GM12872 (cell line): ENCODE results near the gene LIN7B.

Source experiments
- TF ChIP-seq, protein P1 (sequence below): IDR thresholded peaks from 3 replicates; pipeline ENCODE4 v1.5.1; 2011; ENCODE audit warnings: low read depth, mild to moderate bottlenecking, low read length, moderate library complexity; ENCODE audit not compliant: insufficient read depth

Gene LIN7B, protein sequence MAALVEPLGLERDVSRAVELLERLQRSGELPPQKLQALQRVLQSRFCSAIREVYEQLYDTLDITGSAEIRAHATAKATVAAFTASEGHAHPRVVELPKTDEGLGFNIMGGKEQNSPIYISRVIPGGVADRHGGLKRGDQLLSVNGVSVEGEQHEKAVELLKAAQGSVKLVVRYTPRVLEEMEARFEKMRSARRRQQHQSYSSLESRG

DNA sequence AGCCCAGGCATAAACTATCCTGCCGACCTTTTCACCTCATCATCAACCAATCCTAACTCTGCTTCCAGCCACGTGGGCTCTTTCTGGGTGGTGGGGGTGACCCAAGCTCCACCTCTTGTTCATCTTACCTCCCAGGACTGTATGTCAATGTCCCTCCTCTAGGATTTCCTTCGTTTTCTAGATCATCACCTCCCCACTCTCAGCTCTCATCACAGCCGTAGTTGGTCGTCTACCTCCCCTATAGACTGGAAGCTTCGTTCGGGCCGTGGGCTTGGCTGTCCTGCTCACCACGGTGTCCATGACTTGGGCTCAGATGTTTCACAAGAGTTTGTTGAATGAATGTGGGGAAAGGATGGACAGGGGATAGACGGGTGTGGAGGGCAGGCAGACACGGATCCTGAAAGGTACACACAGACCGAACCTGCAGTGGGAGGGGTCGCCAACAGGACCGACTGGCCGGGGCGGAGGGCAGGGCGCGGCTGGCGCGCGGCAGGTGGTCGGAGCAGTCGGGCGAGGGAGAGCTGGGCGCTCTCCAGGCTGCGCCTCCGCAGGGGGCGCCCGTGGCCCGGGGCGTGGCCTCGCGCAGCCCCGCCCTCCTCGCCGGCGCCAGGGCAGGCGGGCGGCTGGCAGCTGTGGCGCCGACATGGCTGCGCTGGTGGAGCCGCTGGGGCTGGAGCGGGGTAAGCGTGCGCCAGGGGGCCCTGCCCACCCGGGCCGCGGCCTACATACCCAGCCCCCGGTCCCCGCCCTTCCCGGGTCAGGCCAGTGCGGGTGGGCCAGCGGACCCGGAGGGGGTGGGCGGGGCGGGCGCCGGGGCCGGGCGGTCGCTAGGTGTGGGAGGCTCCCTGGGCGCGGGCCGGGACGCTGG, at the start of gene LIN7B:
TSS of gene LIN7B (plus strand) at position 609 of the 868 bp plus-strand sequence. CDS start at position 644, 35 bp downstream.
- TF ChIP-seq, protein P1, sequence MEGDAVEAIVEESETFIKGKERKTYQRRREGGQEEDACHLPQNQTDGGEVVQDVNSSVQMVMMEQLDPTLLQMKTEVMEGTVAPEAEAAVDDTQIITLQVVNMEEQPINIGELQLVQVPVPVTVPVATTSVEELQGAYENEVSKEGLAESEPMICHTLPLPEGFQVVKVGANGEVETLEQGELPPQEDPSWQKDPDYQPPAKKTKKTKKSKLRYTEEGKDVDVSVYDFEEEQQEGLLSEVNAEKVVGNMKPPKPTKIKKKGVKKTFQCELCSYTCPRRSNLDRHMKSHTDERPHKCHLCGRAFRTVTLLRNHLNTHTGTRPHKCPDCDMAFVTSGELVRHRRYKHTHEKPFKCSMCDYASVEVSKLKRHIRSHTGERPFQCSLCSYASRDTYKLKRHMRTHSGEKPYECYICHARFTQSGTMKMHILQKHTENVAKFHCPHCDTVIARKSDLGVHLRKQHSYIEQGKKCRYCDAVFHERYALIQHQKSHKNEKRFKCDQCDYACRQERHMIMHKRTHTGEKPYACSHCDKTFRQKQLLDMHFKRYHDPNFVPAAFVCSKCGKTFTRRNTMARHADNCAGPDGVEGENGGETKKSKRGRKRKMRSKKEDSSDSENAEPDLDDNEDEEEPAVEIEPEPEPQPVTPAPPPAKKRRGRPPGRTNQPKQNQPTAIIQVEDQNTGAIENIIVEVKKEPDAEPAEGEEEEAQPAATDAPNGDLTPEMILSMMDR: peak; percentile 63

DNA sequence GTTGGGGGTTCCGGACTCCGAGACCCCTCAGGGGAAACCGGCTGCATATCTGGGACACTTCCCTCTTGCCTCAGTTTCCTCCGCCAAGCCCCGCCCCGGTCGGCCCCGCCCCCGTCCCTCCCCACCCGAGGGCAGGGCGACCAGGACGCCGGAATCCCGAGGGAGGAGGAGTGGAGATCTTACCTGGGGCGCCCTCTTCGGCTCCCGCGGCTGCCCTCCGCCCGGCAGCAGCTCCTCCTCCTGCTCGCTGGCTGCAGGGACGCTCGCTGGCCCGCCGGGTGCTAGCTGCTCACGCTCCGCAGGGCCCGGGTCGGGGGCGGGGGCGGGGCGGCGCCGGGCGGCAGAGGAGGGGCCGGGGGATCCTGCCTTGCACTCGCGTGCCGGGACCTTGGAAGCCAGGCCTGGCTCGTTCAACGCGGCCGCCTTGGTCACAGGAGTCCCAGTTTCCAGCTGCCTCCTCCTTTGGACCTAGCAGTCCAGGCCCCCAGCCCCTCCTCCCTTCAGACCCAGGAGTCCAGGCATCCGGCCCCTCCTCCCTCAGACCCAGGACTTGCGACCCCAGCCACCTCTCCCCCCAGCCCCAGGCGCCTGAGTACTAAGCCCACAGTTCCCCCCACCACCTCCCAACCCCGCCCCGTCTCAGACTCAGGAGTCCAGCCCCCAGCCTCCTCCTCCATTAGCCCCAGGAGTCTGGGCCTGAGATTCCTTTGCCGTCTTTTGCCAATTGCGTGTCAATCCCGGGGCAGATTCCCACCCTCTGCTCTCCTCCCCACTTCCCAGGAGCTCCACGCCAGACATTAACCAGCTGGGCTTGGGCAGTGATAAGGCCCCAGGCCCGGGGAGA, 49.2 kb upstream of the LIN7B start, which contains the start of gene NTF4:
TSS of gene NTF4 (minus strand) at position 51 of the 844 bp plus-strand sequence. CDS start 2,821 bp downstream, outside the sequence.
- TF ChIP-seq, protein P1: no peak

DNA sequence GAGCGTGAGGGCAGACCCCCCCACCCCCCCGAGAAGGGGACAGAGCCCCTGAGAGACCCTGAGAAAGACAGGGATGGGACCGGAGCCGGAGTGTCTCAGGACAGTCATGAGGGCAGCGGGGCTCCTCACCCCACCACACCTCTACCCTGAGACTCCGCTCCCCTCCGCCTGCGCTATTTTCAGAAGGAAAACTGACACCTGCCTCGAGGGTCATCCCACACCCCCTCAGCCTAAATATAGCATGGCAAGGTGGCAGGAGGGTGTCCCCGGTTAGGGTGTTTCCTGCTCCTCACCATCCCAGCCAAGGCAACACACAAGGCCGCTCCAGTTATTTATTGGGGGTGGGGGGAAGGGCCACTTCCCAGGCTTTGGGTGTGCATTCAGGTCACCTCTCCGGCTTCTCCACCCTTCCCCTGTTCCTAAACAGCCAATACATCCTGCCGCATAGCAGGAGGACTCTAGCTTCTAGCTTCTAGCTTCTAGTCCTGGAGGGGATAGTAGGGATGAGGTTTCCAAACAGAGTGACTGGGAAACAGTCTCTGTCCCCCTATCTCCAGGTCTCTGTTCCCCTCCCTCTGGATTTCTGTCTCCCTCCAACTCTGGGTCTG, 48.2 kb upstream of the LIN7B start:
- TF ChIP-seq, protein P1: no peak

DNA sequence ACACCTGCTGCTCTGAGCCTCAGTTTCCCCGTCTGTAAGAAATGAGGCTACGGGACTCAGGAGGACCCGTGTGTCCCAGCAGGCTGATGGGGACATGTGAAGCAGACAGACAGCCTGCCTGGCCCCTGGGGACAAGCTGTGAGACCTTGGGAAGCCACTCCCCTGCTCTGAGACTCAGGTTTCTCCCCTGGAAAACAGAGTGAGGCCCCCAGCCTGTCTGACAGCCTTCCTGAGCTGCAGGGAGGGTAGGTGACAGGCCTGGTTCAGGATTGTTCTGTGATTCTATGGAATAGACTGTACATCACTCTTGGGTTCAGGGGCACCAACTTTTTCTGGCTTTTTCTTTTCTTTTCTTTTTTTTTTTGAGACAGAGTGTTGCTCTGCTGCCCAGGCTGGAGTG, 46.6 kb upstream of the LIN7B start:
- TF ChIP-seq, protein P1: no peak

DNA sequence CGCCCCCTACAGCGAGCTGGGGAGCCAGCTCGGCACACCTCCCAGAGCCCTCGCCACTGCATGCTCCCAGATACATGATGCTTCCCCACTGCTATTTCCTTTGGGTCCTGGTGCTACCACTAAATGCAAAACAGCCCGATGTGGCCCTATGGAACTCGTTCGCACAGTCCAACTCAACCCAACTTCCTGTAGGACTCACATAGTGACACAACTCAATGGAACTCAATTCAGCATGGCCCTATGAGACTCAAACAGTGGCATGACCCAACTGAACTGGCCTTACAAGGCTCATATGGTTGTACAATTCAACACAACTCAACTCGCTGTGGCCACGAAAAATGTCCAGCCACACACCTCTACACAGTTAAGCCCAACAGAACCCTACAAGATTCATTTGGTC, 45.1 kb upstream of the LIN7B start:
- TF ChIP-seq, protein P1: no peak

DNA sequence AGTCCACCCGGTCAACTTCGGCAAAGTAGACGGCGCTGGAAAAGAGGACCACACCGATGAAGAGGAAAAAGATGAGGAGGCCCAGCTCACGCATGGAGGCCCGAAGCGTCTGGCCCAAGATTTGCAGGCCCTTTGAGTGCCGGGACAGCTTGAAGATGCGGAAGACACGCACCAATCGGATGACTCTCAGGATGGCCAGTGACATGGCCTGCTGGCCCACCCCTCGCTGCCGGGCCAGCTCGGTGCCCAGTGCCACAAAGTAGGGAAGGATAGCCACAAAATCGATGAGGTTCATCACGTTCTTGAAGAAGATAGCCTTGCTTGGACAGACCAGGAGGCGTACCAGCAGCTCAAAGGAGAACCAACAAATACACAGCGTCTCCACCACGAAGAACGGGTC, 43.8 kb upstream of the LIN7B start:
- TF ChIP-seq, protein P1: no peak
